Fibroblast of lung (primary cell): ENCODE results near the gene ESRRB. TPM values are rescaled to one million over a fixed set of nuclear protein-coding genes. Genes with fewer than 3 reads are reported as not detected.

ENCODE experiments used
- DNase-seq, 2 donors: peaks; one replicate each; pipeline versions ENCODE4 v3.0.0 to v3.0.0-alpha.2; 2010; ENCODE audit warnings: low read depth in 2 of 2
- H2AFZ ChIP-seq: 2 replicates; pipeline ENCODE4 v1.5.1; 2012; ENCODE audit warnings: low read length, control low read depth, inconsistent platforms
- H3K27ac ChIP-seq: 2 replicates; pipeline ENCODE4 v1.5.1; 2011; ENCODE audit warnings: low read length, control low read depth; ENCODE audit not compliant: insufficient read depth
- H3K27me3 ChIP-seq: 2 replicates; pipeline ENCODE4 v1.5.1; 2011; ENCODE audit warnings: mild to moderate bottlenecking, low read length; ENCODE audit not compliant: control insufficient read depth, insufficient read depth
- H3K36me3 ChIP-seq: 2 replicates; pipeline ENCODE4 v1.5.1; 2011; ENCODE audit warnings: low read length; ENCODE audit not compliant: control insufficient read depth, insufficient read depth
- H3K4me1 ChIP-seq: 2 replicates; pipeline ENCODE4 v1.5.1; 2011; ENCODE audit warnings: low read length; ENCODE audit not compliant: control insufficient read depth, insufficient read depth; ENCODE audit errors: extremely low read depth
- H3K4me2 ChIP-seq: 2 replicates; pipeline ENCODE4 v1.5.1; 2011; ENCODE audit warnings: low read length, control low read depth; ENCODE audit not compliant: insufficient read depth; ENCODE audit errors: extremely low read depth
- H3K4me3 ChIP-seq, 4 experiments: fragments of 200-600 bp in 1 of 4; sonication (generic) in 1 of 4; replicated peaks in 1 of 4; 2 replicates each; pipeline ENCODE4 v1.5.1; 2011 to 2016; ENCODE audit warnings: low read length in 4 of 4, low read depth in 3 of 4, mild to moderate bottlenecking in 3 of 4, control low read depth in 2 of 4, inconsistent platforms in 1 of 4, mixed read lengths in 1 of 4; ENCODE audit not compliant: insufficient read depth in 1 of 4; ENCODE audit errors: control extremely low read depth in 1 of 4
- H3K79me2 ChIP-seq: 2 replicates; pipeline ENCODE4 v1.5.1; 2012; ENCODE audit warnings: mild to moderate bottlenecking, low read length, inconsistent platforms; ENCODE audit not compliant: control insufficient read depth, insufficient read depth
- H3K9ac ChIP-seq: 2 replicates; pipeline ENCODE4 v1.5.1; 2011; ENCODE audit warnings: mild to moderate bottlenecking, low read length, control low read depth; ENCODE audit not compliant: insufficient read depth
- H3K9me3 ChIP-seq: 2 replicates; pipeline ENCODE4 v1.5.1; 2012; ENCODE audit warnings: low read depth, low read length; ENCODE audit not compliant: control insufficient read depth, insufficient read depth
- H4K20me1 ChIP-seq: 2 replicates; pipeline ENCODE4 v1.5.1; 2011; ENCODE audit warnings: low read length; ENCODE audit not compliant: control insufficient read depth, insufficient read depth; ENCODE audit errors: extremely low read depth
- CTCF ChIP-seq, 2 donors: IDR thresholded peaks in 1 of 2; conservative IDR thresholded peaks in 1 of 2; 1 replicate in 1 of 2; 2 replicates in 1 of 2; pipeline ENCODE4 v1.5.1; 2011 to 2012; ENCODE audit warnings: low read length in 2 of 2, control low read depth in 1 of 2, inconsistent platforms in 1 of 2, low read depth in 1 of 2, mild to moderate bottlenecking in 1 of 2
- EZH2 ChIP-seq: IDR thresholded peaks from 2 replicates; pipeline ENCODE4 v1.5.1; 2012; ENCODE audit warnings: low read length, control low read depth, mild to moderate bottlenecking; ENCODE audit errors: missing control alignments
- polyA minus RNA-seq: library from RNA; depleted of rRNA, polyadenylated mRNA; stranded (reverse); fragments of >200 nt; gene quantifications from 2 replicates; pipeline ENCODE4 v1.2.3, GENCODE V29; 2011; ENCODE audit warnings: low replicate concordance
- polyA plus RNA-seq, 2 donors: library from polyadenylated mRNA; depleted of rRNA in 1 of 2; stranded (reverse) in 1 of 2; unstranded in 1 of 2; fragments of >200 nt; gene quantifications; 2 replicates each; pipeline ENCODE4 v1.2.1, GENCODE V29; 2011 to 2012; ENCODE audit warnings: missing spikeins in 1 of 2
- total RNA-seq: library from RNA; depleted of rRNA; stranded (reverse); fragments of >200 nt; gene quantifications from 2 replicates; pipeline ENCODE4 v1.2.1, GENCODE V29; 2014

The ESRRB gene
- not detected in 2 replicates for total RNA-seq
- 0.03 TPM in 1 of 2 replicates, not detected in the other for polyA plus RNA-seq
- not detected in 2 replicates for polyA plus RNA-seq (2012)
- not detected in 2 replicates for polyA minus RNA-seq

- H3K27me3 ChIP-seq: peaks cover 47% of the 10 kb centered on the region
- H3K27ac ChIP-seq: no peak within 1 kb of the TSS
- no peak within 1 kb of the TSS for H3K9ac ChIP-seq
- no peaks in the 10 kb centered on the region for H3K9me3 ChIP-seq
- peak within 1 kb of the TSS; percentile 64 for H3K4me2 ChIP-seq
- no peaks in the 10 kb centered on the region for H3K79me2 ChIP-seq
- no peak within 1 kb of the TSS for H2AFZ ChIP-seq
- no peaks in the 10 kb centered on the region for H3K36me3 ChIP-seq
- H4K20me1 ChIP-seq: no peaks in the 10 kb centered on the region
- peak within 1 kb of the TSS in 2 of 4 experiments; percentile 10 to 25 for H3K4me3 ChIP-seq
- TF ChIP-seq CTCF (conservative IDR thresholded peaks at IDR 0.05 in 1 of 2, IDR thresholded peaks at IDR 0.05 in 1 of 2; ENCODE audit: low read depth in 1 of 2, low read length in 2 of 2) (no peak), EZH2 (no peak)
- peak; percentile 19 to 31 for DNase-seq
- no peaks in the 10 kb centered on the region for H3K4me1 ChIP-seq
Measured at GRCh38 chr14:76375947-76376404, at the start of gene ESRRB. Gene ESRRB, plus strand, starts transcription at chr14:76376137. Its CDS starts 265 bp downstream, at chr14:76376402.

GRCh38 chr14:76326918-76327689 is 48.8 kb upstream of the ESRRB start:
- Histone ChIP-seq H3K9me3 (no peaks in the 10 kb centered on the region), H2AFZ (no peak overlapping the region), H3K4me1 (no peaks in the 10 kb centered on the region), H3K27ac (no peak overlapping the region), H4K20me1 (no peaks in the 10 kb centered on the region), H3K4me3 (no peak overlapping the region), H3K36me3 (no peaks in the 10 kb centered on the region), H3K79me2 (no peaks in the 10 kb centered on the region), H3K9ac (no peak overlapping the region), H3K4me2 (no peak overlapping the region), H3K27me3 (peaks cover 8% of the 10 kb centered on the region)
- TF ChIP-seq CTCF (conservative IDR thresholded peaks at IDR 0.05 in 1 of 2, IDR thresholded peaks at IDR 0.05 in 1 of 2; ENCODE audit: low read depth in 1 of 2, low read length in 2 of 2) (no peak), EZH2 (no peak)
- no peak for DNase-seq

GRCh38 chr14:76328457-76329137 is 47.3 kb upstream of the ESRRB start:
- Histone ChIP-seq H3K4me1 (no peaks in the 10 kb centered on the region), H3K9me3 (no peaks in the 10 kb centered on the region), H3K36me3 (no peaks in the 10 kb centered on the region), H3K79me2 (no peaks in the 10 kb centered on the region), H3K4me2 (no peak overlapping the region), H3K9ac (no peak overlapping the region), H3K27me3 (peaks cover 8% of the 10 kb centered on the region), H4K20me1 (no peaks in the 10 kb centered on the region), H2AFZ (no peak overlapping the region), H3K27ac (no peak overlapping the region), H3K4me3 (no peak overlapping the region)
- no peak for DNase-seq
- TF ChIP-seq EZH2 (no peak), CTCF (conservative IDR thresholded peaks at IDR 0.05 in 1 of 2, IDR thresholded peaks at IDR 0.05 in 1 of 2; ENCODE audit: low read depth in 1 of 2, low read length in 2 of 2) (no peak)
